Testis (tissue), 3 donors: ENCODE measurements around the gene CUL4A. TPM values are rescaled to one million over a fixed set of nuclear protein-coding genes. Genes with fewer than 3 reads are reported as not detected.
A peak's percentile ranks its signal among the peaks of the same experiment; 100 is the strongest.

ENCODE experiments used
- DNase-seq: peaks from one replicate; pipeline ENCODE4 v3.0.0-alpha.2; 2019
- H3K27ac ChIP-seq, 2 donors: fragments of 200-600 bp; sonication (generic); one replicate each; pipeline ENCODE4 v1.5.1; 2019
- H3K27me3 ChIP-seq: fragments of 200-600 bp; sonication (generic); one replicate; pipeline ENCODE4 v1.5.1; 2019
- H3K36me3 ChIP-seq: fragments of 200-600 bp; sonication (generic); one replicate; pipeline ENCODE4 v1.5.1; 2017; ENCODE audit warnings: low read depth; ENCODE audit errors: missing control alignments
- H3K4me1 ChIP-seq: fragments of 200-600 bp; sonication (generic); one replicate; pipeline ENCODE4 v1.5.1; 2019
- H3K4me3 ChIP-seq, 2 donors: fragments of 200-600 bp; sonication (generic); one replicate each; pipeline ENCODE4 v1.5.1; 2017 to 2019
- H3K9me3 ChIP-seq: fragments of 200-600 bp; sonication (generic); one replicate; pipeline ENCODE4 v1.5.1; 2017
- POLR2A ChIP-seq: fragments of 450-650 bp; IDR thresholded peaks from one replicate; pipeline ENCODE4 v1.6.1; 2017; ENCODE audit warnings: antibody characterized with exemption, mild to moderate bottlenecking, moderate library complexity
- WGBS, 2 donors: methylation state at CpG; one replicate each; pipeline ENCODE4 v1.1.5; 2018; 5-methylcytosine and 5-hydroxymethylcytosine counted together
- intact Hi-C: fragments of 100-400 bp; cut with DNase I; formaldehyde crosslinking; loops from one replicate; pipeline ENCODE4 v1.15.1; 2023; ENCODE audit warnings: low total_unique reads
- polyA plus RNA-seq: library from polyadenylated mRNA; stranded (reverse); fragments of 350-450 nt; fragmentation: Illumina TruSeq; extraction: RNeasy Lipid Tissue Mini Kit (QIAGEN cat#74804); gene quantifications from one replicate; pipeline ENCODE4 v1.2.3, GENCODE V29; 2014; ENCODE audit warnings: low read depth, low replicate concordance; ENCODE audit not compliant: insufficient read depth
- total RNA-seq, 2 donors: library from RNA; depleted of rRNA; stranded (reverse); fragments of >200 nt; gene quantifications; one replicate each; pipeline ENCODE4 v1.2.3, GENCODE V29; 2016
- TF ChIP-seq, protein P1 (sequence below), 3 experiments: fragments of 450-650 bp in 2 of 3; fragments of 200-600 bp in 1 of 3; sonication (generic) in 1 of 3; IDR thresholded peaks; one replicate each; pipeline ENCODE4 v1.5.1; 2016 to 2019; ENCODE audit warnings: antibody characterized with exemption in 3 of 3, mild to moderate bottlenecking in 2 of 3, moderate library complexity in 1 of 3

The CUL4A gene
- total and polyA plus RNA-seq, 3 donors from 2014 or later: 103 to 168 (median 152) TPM

DNA sequence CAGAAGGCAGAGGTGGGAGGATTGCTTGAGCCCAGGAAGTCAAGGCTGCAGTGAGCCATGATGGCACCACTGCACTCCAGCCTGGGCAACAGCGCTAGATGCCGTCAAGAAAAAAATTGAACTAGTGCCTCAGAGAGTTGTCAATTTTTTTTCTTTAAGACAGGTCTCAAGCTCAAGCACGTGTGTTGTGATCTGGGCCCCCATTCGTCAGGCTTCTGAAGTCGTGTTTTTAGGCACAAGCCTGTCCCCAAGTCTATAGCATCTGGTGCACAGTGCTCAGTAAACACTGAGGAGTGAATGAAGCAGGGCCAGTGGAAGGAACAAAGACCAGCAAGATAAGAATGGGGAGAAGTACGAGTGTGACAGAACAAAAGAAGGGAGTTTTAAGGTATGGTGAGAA, 63.9 kb downstream of the CUL4A start:
- Histone ChIP-seq H3K36me3 (no peaks in the 10 kb centered on the region), H3K9me3 (no peaks in the 10 kb centered on the region), H3K4me3 (no peak overlapping the region), H3K4me1 (no peaks in the 10 kb centered on the region), H3K27ac (no peak overlapping the region), H3K27me3 (no peaks in the 10 kb centered on the region)
- intact Hi-C loops: no loop called here
- 86 to 92% methylated on average over 6 of the region's 6 CpGs for WGBS, 2 donors
- DNase-seq: no peak
- TF ChIP-seq POLR2A: no peak
- TF ChIP-seq, protein P1, sequence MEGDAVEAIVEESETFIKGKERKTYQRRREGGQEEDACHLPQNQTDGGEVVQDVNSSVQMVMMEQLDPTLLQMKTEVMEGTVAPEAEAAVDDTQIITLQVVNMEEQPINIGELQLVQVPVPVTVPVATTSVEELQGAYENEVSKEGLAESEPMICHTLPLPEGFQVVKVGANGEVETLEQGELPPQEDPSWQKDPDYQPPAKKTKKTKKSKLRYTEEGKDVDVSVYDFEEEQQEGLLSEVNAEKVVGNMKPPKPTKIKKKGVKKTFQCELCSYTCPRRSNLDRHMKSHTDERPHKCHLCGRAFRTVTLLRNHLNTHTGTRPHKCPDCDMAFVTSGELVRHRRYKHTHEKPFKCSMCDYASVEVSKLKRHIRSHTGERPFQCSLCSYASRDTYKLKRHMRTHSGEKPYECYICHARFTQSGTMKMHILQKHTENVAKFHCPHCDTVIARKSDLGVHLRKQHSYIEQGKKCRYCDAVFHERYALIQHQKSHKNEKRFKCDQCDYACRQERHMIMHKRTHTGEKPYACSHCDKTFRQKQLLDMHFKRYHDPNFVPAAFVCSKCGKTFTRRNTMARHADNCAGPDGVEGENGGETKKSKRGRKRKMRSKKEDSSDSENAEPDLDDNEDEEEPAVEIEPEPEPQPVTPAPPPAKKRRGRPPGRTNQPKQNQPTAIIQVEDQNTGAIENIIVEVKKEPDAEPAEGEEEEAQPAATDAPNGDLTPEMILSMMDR (IDR thresholded peaks at IDR 0.05): no peak

DNA sequence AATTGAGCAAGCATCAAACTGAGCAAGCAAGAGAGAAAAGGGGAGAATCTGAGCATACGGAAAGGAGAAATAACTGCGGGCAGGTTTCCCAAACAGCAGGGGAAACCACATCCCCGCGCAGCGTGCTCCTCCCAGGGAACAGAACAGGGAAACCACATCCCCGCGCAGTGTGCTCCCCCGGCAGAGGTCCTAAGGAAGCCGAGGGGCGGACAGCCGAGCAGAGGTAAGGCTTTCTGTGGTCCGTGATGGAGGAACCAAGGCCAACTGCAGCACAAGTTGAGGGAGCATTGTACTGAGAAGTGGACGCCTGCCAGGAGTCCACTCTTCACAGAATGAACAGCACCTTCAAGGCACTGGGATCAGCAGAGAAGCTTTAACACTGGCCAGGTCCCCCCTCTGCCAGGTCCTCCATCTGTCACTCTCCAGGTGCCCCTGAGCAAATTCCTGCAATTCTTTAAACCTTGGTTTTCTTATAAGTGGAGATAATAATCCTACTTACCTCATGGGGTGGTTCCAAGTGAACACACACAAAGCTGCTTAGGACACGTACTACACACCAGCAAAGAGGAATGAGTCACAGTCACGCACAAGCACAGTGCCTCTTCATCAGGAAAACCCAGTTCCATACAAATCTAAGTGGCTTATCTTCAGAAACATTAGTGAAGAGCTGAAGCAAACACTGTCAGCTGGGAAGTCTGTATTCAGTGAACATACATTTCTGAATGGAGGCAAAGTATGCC, 64.6 kb downstream of the CUL4A start:
- no peak overlapping the region for H3K27ac ChIP-seq
- intact Hi-C loops: no loop called here
- H3K27me3 ChIP-seq: no peaks in the 10 kb centered on the region
- 80 to 86% methylated on average over 14 to 15 of the region's 15 CpGs for WGBS, 2 donors
- no peak for TF ChIP-seq POLR2A
- TF ChIP-seq, protein P1 (IDR thresholded peaks at IDR 0.05): no peak
- no peaks in the 10 kb centered on the region for H3K4me1 ChIP-seq
- no peak overlapping the region for H3K4me3 ChIP-seq
- no peak for DNase-seq
- H3K36me3 ChIP-seq: no peaks in the 10 kb centered on the region
- no peaks in the 10 kb centered on the region for H3K9me3 ChIP-seq

DNA sequence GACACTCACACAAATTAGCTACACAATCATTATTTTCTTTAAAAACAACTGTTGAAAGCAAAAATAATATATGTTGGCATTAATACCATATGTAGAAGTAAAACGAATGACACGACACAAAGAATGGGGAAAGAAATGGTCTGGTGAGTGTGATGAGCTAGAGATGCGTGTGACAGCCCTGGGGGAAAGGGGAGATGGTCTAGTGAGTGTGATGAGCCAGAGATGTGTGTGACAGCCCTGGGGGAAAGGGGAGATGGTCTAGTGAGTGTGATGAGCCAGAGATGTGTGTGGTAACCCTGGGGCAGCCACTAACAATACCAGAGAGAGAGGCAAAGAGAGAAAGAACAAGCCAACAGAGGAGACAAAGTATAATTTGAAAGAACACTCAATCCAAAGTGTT, 65.3 kb downstream of the CUL4A start:
- H3K27me3 ChIP-seq: no peaks in the 10 kb centered on the region
- no peak overlapping the region for H3K4me3 ChIP-seq
- no peaks in the 10 kb centered on the region for H3K36me3 ChIP-seq
- TF ChIP-seq, protein P1 (IDR thresholded peaks at IDR 0.05): no peak
- TF ChIP-seq POLR2A: no peak
- intact Hi-C loops: no loop called here
- H3K9me3 ChIP-seq: no peaks in the 10 kb centered on the region
- 89 to 94% methylated on average over 3 of the region's 3 CpGs for WGBS, 2 donors
- no peaks in the 10 kb centered on the region for H3K4me1 ChIP-seq
- H3K27ac ChIP-seq: no peak overlapping the region
- no peak for DNase-seq

DNA sequence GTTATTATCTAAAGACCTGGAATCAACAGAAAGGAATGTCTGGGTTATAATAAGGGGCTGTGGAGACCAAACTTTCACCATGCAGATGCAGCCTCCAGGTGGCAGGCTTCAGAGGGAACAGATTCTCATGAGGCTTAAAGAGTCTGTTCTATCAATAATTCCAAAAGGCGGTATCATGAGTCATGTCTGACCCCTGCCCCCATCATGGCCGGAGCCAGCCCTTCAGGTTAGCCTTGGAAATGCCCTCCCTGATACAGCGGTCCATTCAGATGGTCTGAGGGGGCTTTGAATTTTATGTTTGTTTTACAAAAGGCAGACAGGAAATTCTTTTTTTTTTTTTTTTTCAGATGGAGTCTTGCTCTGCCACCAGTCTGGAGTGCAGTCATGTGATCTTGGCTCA, 66.0 kb downstream of the CUL4A start:
- Histone ChIP-seq H3K4me1 (no peaks in the 10 kb centered on the region), H3K36me3 (no peaks in the 10 kb centered on the region), H3K27ac (no peak overlapping the region), H3K4me3 (no peak overlapping the region), H3K9me3 (no peaks in the 10 kb centered on the region), H3K27me3 (no peaks in the 10 kb centered on the region)
- intact Hi-C loops: no loop called here
- 13 to 35% methylated on average over 3 of the region's 3 CpGs for WGBS, 2 donors
- TF ChIP-seq, protein P1 (IDR thresholded peaks at IDR 0.05): peak; percentile 17 to 45 (median 44)
- TF ChIP-seq POLR2A: no peak
- peak; percentile 56 for DNase-seq

DNA sequence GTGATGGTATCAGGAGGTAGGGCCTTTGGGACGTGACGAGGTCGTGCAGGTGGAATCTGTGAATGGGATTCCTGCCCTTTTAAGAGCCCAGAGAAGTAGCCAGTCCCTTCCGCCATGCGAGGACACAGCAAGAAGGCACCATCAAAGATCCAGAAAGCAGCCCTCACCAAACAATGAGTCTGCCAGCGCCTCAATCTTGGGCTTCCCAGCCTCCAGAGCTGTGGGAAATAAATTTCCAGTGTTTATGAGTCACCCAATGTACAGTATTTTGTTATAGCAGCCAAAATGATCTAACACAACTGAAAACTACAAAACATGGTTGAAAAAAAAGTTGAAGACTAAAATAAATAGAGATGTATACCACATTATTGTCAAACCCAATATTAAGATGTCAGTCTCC, 70.7 kb downstream of the CUL4A start:
- H3K4me3 ChIP-seq: no peak overlapping the region
- intact Hi-C loops: no loop called here
- no peaks in the 10 kb centered on the region for H3K9me3 ChIP-seq
- DNase-seq: no peak
- no peaks in the 10 kb centered on the region for H3K27me3 ChIP-seq
- 90 to 95% methylated on average over 6 of the region's 6 CpGs for WGBS, 2 donors
- no peaks in the 10 kb centered on the region for H3K4me1 ChIP-seq
- TF ChIP-seq POLR2A: no peak
- TF ChIP-seq, protein P1 (IDR thresholded peaks at IDR 0.05): no peak
- H3K36me3 ChIP-seq: no peaks in the 10 kb centered on the region
- no peak overlapping the region for H3K27ac ChIP-seq
